Peyer's patch (tissue), 4 donors: ENCODE measurements around the gene THBD. TPM values are rescaled to one million over a fixed set of nuclear protein-coding genes. Genes with fewer than 3 reads are reported as not detected.

Source experiments
- DNase-seq, 3 donors: peaks; one replicate each; pipeline ENCODE4 v3.0.0-alpha.2; 2017 to 2019
- H3K27ac ChIP-seq, 4 donors: fragments of 200-600 bp; sonication (generic); one replicate each; pipeline ENCODE4 v1.5.1; 2016 to 2019
- H3K27me3 ChIP-seq, 2 donors: fragments of 200-600 bp; sonication (generic); one replicate each; pipeline ENCODE4 v1.5.1; 2019
- H3K36me3 ChIP-seq, 3 donors: fragments of 200-600 bp; sonication (generic); one replicate each; pipeline ENCODE4 v1.5.1; 2016 to 2019
- H3K4me1 ChIP-seq, 4 donors: fragments of 200-600 bp; sonication (generic); one replicate each; pipeline ENCODE4 v1.5.1; 2016 to 2019
- H3K4me3 ChIP-seq, 4 donors: fragments of 200-600 bp; sonication (generic); 1 replicate in 3 of 4; 2 replicates in 1 of 4; pipeline ENCODE4 v1.5.1; 2016 to 2019; ENCODE audit warnings: mild to moderate bottlenecking in 1 of 4
- H3K9me3 ChIP-seq, 4 donors: fragments of 200-600 bp; sonication (generic); one replicate each; pipeline ENCODE4 v1.5.1; 2016 to 2019; ENCODE audit warnings: mild to moderate bottlenecking in 1 of 4
- CTCF ChIP-seq, 6 experiments: fragments of 450-650 bp in 4 of 6; fragments of 200-600 bp in 2 of 6; sonication (generic) in 1 of 6; IDR thresholded peaks; one replicate each; pipeline ENCODE4 v1.5.1; 2017 to 2019; ENCODE audit warnings: antibody characterized with exemption in 6 of 6, mild to moderate bottlenecking in 3 of 6, moderate library complexity in 1 of 6
- POLR2A ChIP-seq, 2 donors: fragments of 450-650 bp; IDR thresholded peaks; one replicate each; pipeline ENCODE4 v1.5.1; 2017; ENCODE audit warnings: antibody characterized with exemption in 2 of 2, mild to moderate bottlenecking in 2 of 2, moderate library complexity in 2 of 2
- total RNA-seq, 4 donors: library from RNA; depleted of rRNA; stranded (reverse); fragments of >200 nt; gene quantifications; one replicate each; pipeline ENCODE4 v1.1.0, GENCODE V29; 2016

The THBD gene
- total RNA-seq, 4 donors from 2014 or later = 7.9 to 31.4 (median 12.9) TPM

- H3K27me3 ChIP-seq = no peaks in the 10 kb centered on the region
- H3K4me3 ChIP-seq = no peak overlapping the region
- no peaks in the 10 kb centered on the region for H3K36me3 ChIP-seq
- no peak overlapping the region for H3K27ac ChIP-seq
- H3K4me1 ChIP-seq = no peaks in the 10 kb centered on the region
- no peak for DNase-seq
- no peak for TF ChIP-seq POLR2A (IDR thresholded peaks at IDR 0.05)
- no peak for TF ChIP-seq CTCF (IDR thresholded peaks at IDR 0.05)
- no peaks in the 10 kb centered on the region for H3K9me3 ChIP-seq
Measured at GRCh38 chr20:23033918-23034317, 15.6 kb downstream of the THBD start.

GRCh38 chr20:23032750-23033078 is 16.8 kb downstream of the THBD start:
- H3K27me3 ChIP-seq = no peaks in the 10 kb centered on the region
- H3K4me1 ChIP-seq = no peaks in the 10 kb centered on the region
- no peak for DNase-seq
- no peaks in the 10 kb centered on the region for H3K9me3 ChIP-seq
- no peak overlapping the region for H3K4me3 ChIP-seq
- TF ChIP-seq CTCF (IDR thresholded peaks at IDR 0.05) = no peak
- no peaks in the 10 kb centered on the region for H3K36me3 ChIP-seq
- H3K27ac ChIP-seq = no peak overlapping the region

- TF ChIP-seq POLR2A (IDR thresholded peaks at IDR 0.05) (no peak), CTCF (IDR thresholded peaks at IDR 0.05) (no peak)
- H3K27me3 ChIP-seq = no peaks in the 10 kb centered on the region
- no peaks in the 10 kb centered on the region for H3K9me3 ChIP-seq
- no peaks in the 10 kb centered on the region for H3K36me3 ChIP-seq
- H3K4me3 ChIP-seq = no peak overlapping the region
- no peak overlapping the region for H3K27ac ChIP-seq
- no peak for DNase-seq
- H3K4me1 ChIP-seq = no peaks in the 10 kb centered on the region
Measured at GRCh38 chr20:23032056-23032749, 17.3 kb downstream of the THBD start.

- Histone ChIP-seq H3K9me3 (no peaks in the 10 kb centered on the region), H3K27ac (no peak overlapping the region), H3K4me3 (no peak overlapping the region), H3K27me3 (no peaks in the 10 kb centered on the region), H3K36me3 (no peaks in the 10 kb centered on the region), H3K4me1 (no peaks in the 10 kb centered on the region)
- TF ChIP-seq POLR2A (IDR thresholded peaks at IDR 0.05) = no peak
- TF ChIP-seq CTCF (IDR thresholded peaks at IDR 0.05) = no peak
- DNase-seq = no peak
Measured at GRCh38 chr20:23031346-23031745, 18.1 kb downstream of the THBD start.

GRCh38 chr20:23029324-23029723 is 20.1 kb downstream of the THBD start:
- no peaks in the 10 kb centered on the region for H3K4me1 ChIP-seq
- H3K27me3 ChIP-seq = no peaks in the 10 kb centered on the region
- H3K9me3 ChIP-seq = no peaks in the 10 kb centered on the region
- no peaks in the 10 kb centered on the region for H3K36me3 ChIP-seq
- no peak for DNase-seq
- no peak overlapping the region for H3K4me3 ChIP-seq
- no peak overlapping the region for H3K27ac ChIP-seq
- TF ChIP-seq CTCF (IDR thresholded peaks at IDR 0.05) (no peak), POLR2A (IDR thresholded peaks at IDR 0.05) (no peak)

- no peak for TF ChIP-seq POLR2A (IDR thresholded peaks at IDR 0.05)
- no peak for TF ChIP-seq CTCF (IDR thresholded peaks at IDR 0.05)
- DNase-seq = no peak
- Histone ChIP-seq H3K9me3 (no peaks in the 10 kb centered on the region), H3K4me3 (no peak overlapping the region), H3K27ac (no peak overlapping the region), H3K27me3 (no peaks in the 10 kb centered on the region), H3K36me3 (no peaks in the 10 kb centered on the region), H3K4me1 (no peaks in the 10 kb centered on the region)
Measured at GRCh38 chr20:23028392-23028791, 21.1 kb downstream of the THBD start.
